Ishikawa (cell line): ENCODE data around the gene ANKRD66.

Source experiments
- EP300 ChIP-seq: IDR thresholded peaks from 2 replicates; pipeline ENCODE4 v1.6.1; 2012; ENCODE audit warnings: borderline replicate concordance
- RAD21 ChIP-seq: IDR thresholded peaks from 2 replicates; pipeline ENCODE4 v1.6.1; 2012; ENCODE audit warnings: low read depth
- REST ChIP-seq: IDR thresholded peaks from 2 replicates; pipeline ENCODE4 v1.6.1; 2012; ENCODE audit warnings: low read depth, mild to moderate bottlenecking
- TAF1 ChIP-seq: IDR thresholded peaks from 2 replicates; pipeline ENCODE4 v1.6.1; 2012; ENCODE audit warnings: low read depth, mild to moderate bottlenecking
- TCF12 ChIP-seq: IDR thresholded peaks from 2 replicates; pipeline ENCODE4 v1.6.1; 2012; ENCODE audit warnings: low read depth
- YY1 ChIP-seq: IDR thresholded peaks from 2 replicates; pipeline ENCODE4 v1.6.1; 2012; ENCODE audit warnings: low read depth
- ZBTB7A ChIP-seq: IDR thresholded peaks from 2 replicates; pipeline ENCODE4 v1.6.1; 2012; ENCODE audit warnings: low read depth

GRCh38 chr6:46790355-46790874 lies 43.7 kb downstream of the ANKRD66 start:
- no peak for TF ChIP-seq YY1
- TF ChIP-seq TAF1 = no peak
- TF ChIP-seq REST = no peak
- TF ChIP-seq RAD21 = no peak
- TF ChIP-seq ZBTB7A = no peak
- no peak for TF ChIP-seq EP300
- no peak for TF ChIP-seq TCF12
